HCT116 (cell line): ENCODE measurements around the gene EPRS1. TPM values are rescaled to one million over a fixed set of nuclear protein-coding genes. Genes with fewer than 3 reads are reported as not detected.

ENCODE experiments used
- ATAC-seq: fragments of 200-7000 bp; cut with Tn5 transposase; 2 replicates; pipeline ENCODE4 v1.9.1; 2020; ENCODE audit warnings: mild to moderate bottlenecking, moderate library complexity
- BruUV-seq: library from RNA; stranded (reverse); fragments of 400-500 nt; replicated peaks from 2 replicates; lab custom pipeline; 2021; lab: Mats Ljungman, UMichigan
- CTCF ChIA-PET: fragments of 300-600 bp; sonication (Branson Sonifier 250); formaldehyde crosslinking; loops from one replicate; lab custom pipeline; 2021; ENCODE audit warnings: antibody characterized with exemption; lab: Charles Lee
- POLR2A ChIA-PET: fragments of 300-600, 350-600 bp; sonication (Branson Sonifier 250); formaldehyde crosslinking; loops from one replicate; lab custom pipeline; 2021; ENCODE audit warnings: antibody characterized with exemption; lab: Charles Lee
- RAD21 ChIA-PET, 2 experiments: fragments of 300-600 bp; sonication (Branson Sonifier 250); formaldehyde crosslinking; loops; one replicate each; lab custom pipeline; 2023; ENCODE audit warnings: low total read pairs in 2 of 2; ENCODE audit not compliant: uncharacterized antibody in 2 of 2, unreplicated experiment in 2 of 2, low non-redundant PET in 1 of 2; lab: Charles Lee
- DNase-seq: peaks from one replicate; pipeline ENCODE4 v3.0.0-alpha.2; 2010; ENCODE audit warnings: low read depth, low spot score
- H2AFZ ChIP-seq: fragments of 200-600 bp; shearing (Covaris generic), sonication (generic); 2 replicates; pipeline ENCODE4 v1.6.1; 2017; ENCODE audit warnings: low read depth, mixed run types, mixed read lengths, antibody characterized with exemption, low read length; ENCODE audit not compliant: poor library complexity, severe bottlenecking
- H3K27ac ChIP-seq: 2 replicates; pipeline ENCODE4 v1.5.1; 2012; ENCODE audit warnings: low read depth, low read length
- H3K27me3 ChIP-seq: fragments of 200-600 bp; sonication (generic); 2 replicates; pipeline ENCODE4 v1.6.1; 2016; ENCODE audit warnings: mixed run types, low read length, mixed read lengths; ENCODE audit not compliant: insufficient read depth
- H3K36me3 ChIP-seq, 2 experiments: fragments of 200-500 bp in 1 of 2; fragments of 200-600 bp in 1 of 2; sonication (Bioruptor generic) in 1 of 2; sonication (generic) in 1 of 2; 2 replicates each; pipeline versions ENCODE4 v1.5.1 to v1.6.1; 2014 to 2016; ENCODE audit warnings: low read length in 2 of 2, inconsistent platforms in 1 of 2, mixed read lengths in 1 of 2, mixed run types in 1 of 2; ENCODE audit not compliant: insufficient read depth in 2 of 2, control insufficient read depth in 1 of 2
- H3K4me1 ChIP-seq, 2 experiments: fragments of 200-600 bp in 1 of 2; sonication (generic) in 1 of 2; 2 replicates each; pipeline versions ENCODE4 v1.5.1 to v1.6.1; 2012 to 2017; ENCODE audit warnings: low read length in 2 of 2, inconsistent platforms in 1 of 2, mild to moderate bottlenecking in 1 of 2, mixed read lengths in 1 of 2, mixed run types in 1 of 2, moderate library complexity in 1 of 2; ENCODE audit not compliant: insufficient read depth in 2 of 2, control insufficient read depth in 1 of 2
- H3K4me2 ChIP-seq: fragments of 200-600 bp; sonication (generic); 2 replicates; pipeline ENCODE4 v1.6.1; 2017; ENCODE audit warnings: mixed run types, low read length, mixed read lengths
- H3K4me3 ChIP-seq, 2 experiments: fragments of 200-600 bp in 1 of 2; sonication (generic) in 1 of 2; replicated peaks in 1 of 2; 2 replicates each; pipeline ENCODE4 v1.5.1; 2011 to 2016; ENCODE audit warnings: low read length in 2 of 2, control low read depth in 1 of 2, low read depth in 1 of 2, mild to moderate bottlenecking in 1 of 2, mixed read lengths in 1 of 2, mixed run types in 1 of 2
- H3K79me2 ChIP-seq: fragments of 200-600 bp; sonication (generic); 2 replicates; pipeline ENCODE4 v1.6.1; 2017; ENCODE audit warnings: mild to moderate bottlenecking, mixed run types, low read length, moderate library complexity, mixed read lengths; ENCODE audit not compliant: insufficient read depth
- H3K9ac ChIP-seq: fragments of 200-600 bp; sonication (generic); 2 replicates; pipeline ENCODE4 v1.6.1; 2016; ENCODE audit warnings: low read length, mixed read lengths
- H3K9me2 ChIP-seq: fragments of 200-600 bp; sonication (generic), shearing (Covaris generic); 2 replicates; pipeline ENCODE4 v1.6.1; 2017; ENCODE audit warnings: mixed run types, mild to moderate bottlenecking, moderate library complexity; ENCODE audit not compliant: insufficient read depth
- H3K9me3 ChIP-seq, 2 experiments: fragments of 200-500 bp in 1 of 2; fragments of 200-600 bp in 1 of 2; sonication (Bioruptor generic) in 1 of 2; sonication (generic) in 1 of 2; 2 replicates each; pipeline ENCODE4 v1.6.1; 2014 to 2017; ENCODE audit warnings: low read length in 2 of 2, mixed read lengths in 2 of 2, inconsistent platforms in 1 of 2, low read depth in 1 of 2, mild to moderate bottlenecking in 1 of 2, mixed run types in 1 of 2, moderate library complexity in 1 of 2; ENCODE audit not compliant: control insufficient read depth in 1 of 2, insufficient read depth in 1 of 2
- H4K20me1 ChIP-seq: fragments of 200-600 bp; sonication (generic), shearing (Covaris generic); 2 replicates; pipeline ENCODE4 v1.6.1; 2017; ENCODE audit warnings: mixed run types, mild to moderate bottlenecking, moderate library complexity; ENCODE audit not compliant: insufficient read depth
- CBX3 ChIP-seq: IDR thresholded peaks from 2 replicates; pipeline ENCODE4 v1.6.1; 2012; ENCODE audit warnings: low read depth
- EZH2phosphoT487 ChIP-seq: fragments of 200-600 bp; IDR thresholded peaks from 2 replicates; pipeline ENCODE4 v1.6.1; 2018; ENCODE audit warnings: antibody characterized with exemption, borderline replicate concordance
- JUND ChIP-seq: IDR thresholded peaks from 2 replicates; pipeline ENCODE4 v1.6.1; 2012
- REST ChIP-seq: IDR thresholded peaks from 2 replicates; pipeline ENCODE4 v1.6.1; 2012; ENCODE audit warnings: low read depth
- intact Hi-C: fragments of 100-400 bp; cut with micrococcal nuclease; formaldehyde crosslinking; loops from 2 replicates; pipeline ENCODE4 v1.10.0; 2022
- total RNA-seq: library from RNA; stranded (reverse); gene quantifications from one replicate; pipeline ENCODE4 v1.2.1, GENCODE V29; 2021; ENCODE audit not compliant: unreplicated experiment

EPRS1 gene
- total RNA-seq, 1 experiment from 2014 or later: 188 TPM

GRCh38 chr1:220045356-220046051, 801 bp downstream of the EPRS1 start:
- no TSS peak for BruUV-seq
- ChIA-PET RAD21 (no interaction called here), POLR2A (no interaction called here), CTCF (interaction anchor here (0.6 kb wide), 1 partner anchor 60 kb away, joined by 4 read pairs; no protein-coding TSS in a partner anchor)
- Histone ChIP-seq H3K9me2 (no peaks in the 10 kb centered on the region), H3K4me3 (peak overlapping the region; percentile 91 to 98), H3K27me3 (no peaks in the 10 kb centered on the region), H3K9ac (peak overlapping the region; percentile 74), H3K27ac (peak overlapping the region; percentile 63), H3K4me1 (peaks cover 4 to 12% of the 10 kb centered on the region in 2 experiments; a peak in 3 of 4 replicates), H3K4me2 (peak overlapping the region; percentile 69), H2AFZ (no peak overlapping the region), H4K20me1 (no peaks in the 10 kb centered on the region), H3K79me2 (peaks cover 56% of the 10 kb centered on the region), H3K36me3 (no peaks in the 10 kb centered on the region), H3K9me3 (no peaks in the 10 kb centered on the region)
- TF ChIP-seq JUND (no peak), EZH2phosphoT487 (no peak), REST (no peak), CBX3 (no peak)
- ATAC-seq (no peak), DNase-seq (no peak)
- intact Hi-C loops: loop anchor here (1.0 to 2.0 kb wide), 2 partner anchors 45 to 49 kb away; partner anchors contain the start of gene IARS2
